Testis (tissue), 2 donors: Measurements from ENCODE around the gene CEBPZ.

Experiments
- POLR2A ChIP-seq: fragments of 450-650 bp; IDR thresholded peaks from one replicate; pipeline ENCODE4 v1.6.1; 2017; ENCODE audit warnings: antibody characterized with exemption, mild to moderate bottlenecking, moderate library complexity
- TF ChIP-seq, protein P1 (sequence below), 3 experiments: fragments of 450-650 bp in 2 of 3; fragments of 200-600 bp in 1 of 3; sonication (generic) in 1 of 3; IDR thresholded peaks; one replicate each; pipeline ENCODE4 v1.5.1; 2016 to 2019; ENCODE audit warnings: antibody characterized with exemption in 3 of 3, mild to moderate bottlenecking in 2 of 3, moderate library complexity in 1 of 3

DNA sequence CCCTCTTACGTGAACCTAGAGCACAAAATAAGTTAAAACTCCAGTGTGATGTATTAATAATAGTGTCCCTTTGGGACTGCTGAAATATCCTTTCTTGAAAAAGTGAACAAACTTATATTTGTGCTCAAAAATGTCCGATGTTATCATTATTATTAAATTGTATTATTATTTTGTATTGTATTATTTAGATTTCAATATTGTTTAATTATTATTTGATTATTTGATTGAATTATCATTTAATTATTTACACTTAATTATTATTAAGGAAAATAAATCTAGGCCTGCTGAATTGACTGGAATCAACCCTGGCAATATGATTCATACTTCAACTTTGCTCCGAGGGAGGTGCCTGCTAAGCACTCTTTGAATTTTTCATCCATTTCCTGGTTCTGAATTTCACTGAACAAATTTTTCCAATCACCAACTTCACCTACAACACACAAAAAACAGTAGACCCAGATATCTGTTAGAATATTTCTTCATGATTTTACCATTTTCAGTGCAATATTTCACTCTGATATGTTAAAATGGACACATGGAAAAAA lies 63.7 kb downstream of the CEBPZ start:
- TF ChIP-seq POLR2A: no peak
- TF ChIP-seq, protein P1, sequence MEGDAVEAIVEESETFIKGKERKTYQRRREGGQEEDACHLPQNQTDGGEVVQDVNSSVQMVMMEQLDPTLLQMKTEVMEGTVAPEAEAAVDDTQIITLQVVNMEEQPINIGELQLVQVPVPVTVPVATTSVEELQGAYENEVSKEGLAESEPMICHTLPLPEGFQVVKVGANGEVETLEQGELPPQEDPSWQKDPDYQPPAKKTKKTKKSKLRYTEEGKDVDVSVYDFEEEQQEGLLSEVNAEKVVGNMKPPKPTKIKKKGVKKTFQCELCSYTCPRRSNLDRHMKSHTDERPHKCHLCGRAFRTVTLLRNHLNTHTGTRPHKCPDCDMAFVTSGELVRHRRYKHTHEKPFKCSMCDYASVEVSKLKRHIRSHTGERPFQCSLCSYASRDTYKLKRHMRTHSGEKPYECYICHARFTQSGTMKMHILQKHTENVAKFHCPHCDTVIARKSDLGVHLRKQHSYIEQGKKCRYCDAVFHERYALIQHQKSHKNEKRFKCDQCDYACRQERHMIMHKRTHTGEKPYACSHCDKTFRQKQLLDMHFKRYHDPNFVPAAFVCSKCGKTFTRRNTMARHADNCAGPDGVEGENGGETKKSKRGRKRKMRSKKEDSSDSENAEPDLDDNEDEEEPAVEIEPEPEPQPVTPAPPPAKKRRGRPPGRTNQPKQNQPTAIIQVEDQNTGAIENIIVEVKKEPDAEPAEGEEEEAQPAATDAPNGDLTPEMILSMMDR (IDR thresholded peaks at IDR 0.05): no peak
